Left ventricle myocardium inferior (tissue), 1 donor: ENCODE results near the gene XPOT. TPM values are rescaled to one million over a fixed set of nuclear protein-coding genes. Genes with fewer than 3 reads are reported as not detected.
A peak's percentile ranks its signal among the peaks of the same experiment; 100 is the strongest.

ENCODE experiments used
- DNase-seq: peaks from one replicate; pipeline ENCODE4 v3.0.0-alpha.2; 2020
- H3K27ac ChIP-seq: fragments of 200-600 bp; replicated peaks from 2 replicates; pipeline ENCODE4 v1.8.0; 2021
- H3K27me3 ChIP-seq: fragments of 200-600 bp; 2 replicates; pipeline ENCODE4 v1.8.0; 2021; ENCODE audit warnings: low read depth
- H3K36me3 ChIP-seq: fragments of 200-600 bp; 2 replicates; pipeline ENCODE4 v1.8.0; 2021
- H3K4me1 ChIP-seq: fragments of 200-600 bp; 2 replicates; pipeline ENCODE4 v1.8.0; 2021
- H3K4me3 ChIP-seq: fragments of 200-600 bp; 2 replicates; pipeline ENCODE4 v1.8.0; 2021; ENCODE audit warnings: mild to moderate bottlenecking, moderate library complexity
- H3K9me3 ChIP-seq: fragments of 200-600 bp; replicated peaks from 2 replicates; pipeline ENCODE4 v1.8.0; 2021
- intact Hi-C: fragments of 100-400 bp; cut with micrococcal nuclease; formaldehyde crosslinking; loops from one replicate; pipeline ENCODE4 v1.11.0; 2022
- total RNA-seq: library from RNA; stranded (reverse); fragmentation: NEBNext Ultra II Directional; extraction: Animal tissue kit (Norgen Biotek cat#: 25700); gene quantifications from one replicate; pipeline ENCODE4 v1.2.1, GENCODE V29; 2021
- TF ChIP-seq, protein P1 (sequence below): fragments of 200-600 bp; IDR thresholded peaks from 2 replicates; pipeline ENCODE4 v1.8.0; 2021; ENCODE audit warnings: antibody characterized with exemption, mild to moderate bottlenecking, borderline replicate concordance
- donor health status: DM: no; HTN: yes; CAD: no; lungs with severe emphysema.

Gene XPOT
- total RNA-seq, 1 donor from 2014 or later = 27.8 TPM

GRCh38 chr12:64411427-64411826, 7.2 kb downstream of the XPOT start:
- Histone ChIP-seq H3K27ac (no peak overlapping the region), H3K9me3 (no peaks in the 10 kb centered on the region), H3K36me3 (peaks cover 68% of the 10 kb centered on the region), H3K4me1 (no peaks in the 10 kb centered on the region), H3K4me3 (no peak overlapping the region), H3K27me3 (no peaks in the 10 kb centered on the region)
- DNase-seq = no peak
- intact Hi-C loops = no loop called here
- TF ChIP-seq, protein P1, sequence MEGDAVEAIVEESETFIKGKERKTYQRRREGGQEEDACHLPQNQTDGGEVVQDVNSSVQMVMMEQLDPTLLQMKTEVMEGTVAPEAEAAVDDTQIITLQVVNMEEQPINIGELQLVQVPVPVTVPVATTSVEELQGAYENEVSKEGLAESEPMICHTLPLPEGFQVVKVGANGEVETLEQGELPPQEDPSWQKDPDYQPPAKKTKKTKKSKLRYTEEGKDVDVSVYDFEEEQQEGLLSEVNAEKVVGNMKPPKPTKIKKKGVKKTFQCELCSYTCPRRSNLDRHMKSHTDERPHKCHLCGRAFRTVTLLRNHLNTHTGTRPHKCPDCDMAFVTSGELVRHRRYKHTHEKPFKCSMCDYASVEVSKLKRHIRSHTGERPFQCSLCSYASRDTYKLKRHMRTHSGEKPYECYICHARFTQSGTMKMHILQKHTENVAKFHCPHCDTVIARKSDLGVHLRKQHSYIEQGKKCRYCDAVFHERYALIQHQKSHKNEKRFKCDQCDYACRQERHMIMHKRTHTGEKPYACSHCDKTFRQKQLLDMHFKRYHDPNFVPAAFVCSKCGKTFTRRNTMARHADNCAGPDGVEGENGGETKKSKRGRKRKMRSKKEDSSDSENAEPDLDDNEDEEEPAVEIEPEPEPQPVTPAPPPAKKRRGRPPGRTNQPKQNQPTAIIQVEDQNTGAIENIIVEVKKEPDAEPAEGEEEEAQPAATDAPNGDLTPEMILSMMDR = no peak

- no peaks in the 10 kb centered on the region for H3K4me1 ChIP-seq
- H3K27me3 ChIP-seq = no peaks in the 10 kb centered on the region
- peaks cover 78% of the 10 kb centered on the region for H3K36me3 ChIP-seq
- no peak for DNase-seq
- TF ChIP-seq, protein P1 = no peak
- intact Hi-C loops = no loop called here
- no peaks in the 10 kb centered on the region for H3K9me3 ChIP-seq
- H3K27ac ChIP-seq = no peak overlapping the region
- H3K4me3 ChIP-seq = no peak overlapping the region
Observed at GRCh38 chr12:64412459-64412858, 8.3 kb downstream of the XPOT start.

- TF ChIP-seq, protein P1 = no peak
- intact Hi-C loops = no loop called here
- Histone ChIP-seq H3K27ac (no peak overlapping the region), H3K27me3 (no peaks in the 10 kb centered on the region), H3K9me3 (no peaks in the 10 kb centered on the region), H3K36me3 (peaks cover 92% of the 10 kb centered on the region), H3K4me1 (no peaks in the 10 kb centered on the region), H3K4me3 (no peak overlapping the region)
- no peak for DNase-seq
Observed at GRCh38 chr12:64413884-64414283, 9.7 kb downstream of the XPOT start.

- Histone ChIP-seq H3K36me3 (peaks cover 100% of the 10 kb centered on the region), H3K4me3 (no peak overlapping the region), H3K27ac (no peak overlapping the region), H3K4me1 (peaks cover 5% of the 10 kb centered on the region), H3K9me3 (no peaks in the 10 kb centered on the region), H3K27me3 (no peaks in the 10 kb centered on the region)
- intact Hi-C loops = no loop called here
- TF ChIP-seq, protein P1 = no peak
- no peak for DNase-seq
Observed at GRCh38 chr12:64418209-64418608, 14.0 kb downstream of the XPOT start.

DNA sequence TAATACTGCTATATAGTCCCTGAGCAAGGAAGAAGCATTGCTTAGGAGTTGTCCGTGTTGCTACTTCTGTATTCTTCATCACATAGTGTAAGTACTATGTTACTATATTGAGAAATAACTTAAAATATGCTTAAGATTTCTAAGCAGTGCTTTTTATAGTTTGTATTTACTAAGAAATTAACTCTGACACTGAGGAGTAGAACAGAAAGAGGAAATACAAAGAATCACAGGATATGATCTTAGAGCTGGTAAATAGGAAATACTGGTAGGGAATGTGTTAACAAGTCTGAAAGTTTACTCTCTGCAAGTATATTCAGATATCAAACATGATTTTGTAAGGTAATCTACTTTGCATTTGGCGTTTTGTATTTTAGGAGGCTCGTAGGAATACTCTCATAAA, 15.5 kb downstream of the XPOT start:
- H3K4me1 ChIP-seq = peaks cover 5% of the 10 kb centered on the region
- H3K36me3 ChIP-seq = peaks cover 100% of the 10 kb centered on the region
- no peaks in the 10 kb centered on the region for H3K9me3 ChIP-seq
- no peak overlapping the region for H3K4me3 ChIP-seq
- TF ChIP-seq, protein P1 = no peak
- DNase-seq = no peak
- intact Hi-C loops = no loop called here
- H3K27ac ChIP-seq = peak overlapping the region; percentile 6
- H3K27me3 ChIP-seq = no peaks in the 10 kb centered on the region

DNA sequence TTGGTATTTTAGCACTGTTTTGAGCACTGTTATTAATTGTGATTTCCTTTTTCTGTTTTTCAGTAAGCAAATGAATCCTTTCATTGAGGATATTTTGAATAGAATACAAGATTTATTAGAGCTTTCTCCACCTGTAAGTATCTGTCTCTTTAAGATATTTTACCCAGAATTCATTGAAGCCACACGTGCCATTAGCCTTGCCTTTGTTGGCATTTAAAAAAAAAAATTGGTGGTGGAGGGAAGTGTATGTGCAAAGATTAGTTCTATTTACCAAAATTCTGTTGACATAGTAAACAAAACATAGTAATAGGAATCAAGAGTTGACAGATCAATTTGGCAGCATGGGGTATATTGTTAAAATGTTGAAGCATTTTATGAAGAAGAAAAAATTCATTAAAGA, 23.8 kb downstream of the XPOT start:
- intact Hi-C loops = no loop called here
- H3K36me3 ChIP-seq = peaks cover 100% of the 10 kb centered on the region

More for the DNA sequence above, 23.8 kb downstream of the XPOT start:
- no peak overlapping the region for H3K27ac ChIP-seq
- no peaks in the 10 kb centered on the region for H3K27me3 ChIP-seq
- H3K4me1 ChIP-seq = no peaks in the 10 kb centered on the region
- TF ChIP-seq, protein P1 = no peak
- no peaks in the 10 kb centered on the region for H3K9me3 ChIP-seq
- no peak for DNase-seq
- no peak overlapping the region for H3K4me3 ChIP-seq
